GM21390 (cell line): ENCODE results near the gene NDUFAF4.

Experiments
- ATAC-seq: cut with Tn5 transposase; IDR thresholded peaks from one replicate; pipeline ENCODE4 v1.9.1; 2021; ENCODE audit not compliant: unreplicated experiment

NDUFAF4 gene

GRCh38 chr6:96899451-96899998 is 1.8 kb upstream of the NDUFAF4 start:
- no peak for ATAC-seq

- ATAC-seq = no peak
Observed at GRCh38 chr6:96899019-96899418, 1.3 kb upstream of the NDUFAF4 start.

GRCh38 chr6:96898241-96898851 is 655 bp upstream of the NDUFAF4 start:
- ATAC-seq = no peak

GRCh38 chr6:96889146-96889545 is 8.5 kb downstream of the NDUFAF4 start:
- no peak for ATAC-seq

- ATAC-seq = no peak
Observed at GRCh38 chr6:96888745-96889144, 8.9 kb downstream of the NDUFAF4 start.

- ATAC-seq = no peak
Observed at GRCh38 chr6:96886519-96886918, 11.2 kb downstream of the NDUFAF4 start.

GRCh38 chr6:96885187-96885631 is 12.5 kb downstream of the NDUFAF4 start:
- peak; percentile 90 for ATAC-seq

GRCh38 chr6:96878143-96878542 is 19.5 kb downstream of the NDUFAF4 start:
- no peak for ATAC-seq

- no peak for ATAC-seq
Observed at GRCh38 chr6:96876886-96877545, 20.7 kb downstream of the NDUFAF4 start.

- no peak for ATAC-seq
Observed at GRCh38 chr6:96872976-96873375, 24.7 kb downstream of the NDUFAF4 start.

- ATAC-seq = no peak
Observed at GRCh38 chr6:96865055-96865405, 32.7 kb downstream of the NDUFAF4 start.

- ATAC-seq = no peak
Observed at GRCh38 chr6:96864216-96865054, 33.3 kb downstream of the NDUFAF4 start.

- no peak for ATAC-seq
Observed at GRCh38 chr6:96862560-96862959, 35.1 kb downstream of the NDUFAF4 start.

GRCh38 chr6:96861588-96861987 is 36.1 kb downstream of the NDUFAF4 start:
- ATAC-seq = no peak

GRCh38 chr6:96856856-96857255 is 40.8 kb downstream of the NDUFAF4 start:
- ATAC-seq = no peak

GRCh38 chr6:96853083-96853482 is 44.6 kb downstream of the NDUFAF4 start:
- no peak for ATAC-seq

- ATAC-seq = no peak
Observed at GRCh38 chr6:96852605-96853004, 45.1 kb downstream of the NDUFAF4 start.

- ATAC-seq = no peak
Observed at GRCh38 chr6:96851858-96852257, 45.8 kb downstream of the NDUFAF4 start.

- ATAC-seq = no peak
Observed at GRCh38 chr6:96849615-96850014, 48.1 kb downstream of the NDUFAF4 start.

- ATAC-seq = no peak
Observed at GRCh38 chr6:96844530-96844929, 53.2 kb downstream of the NDUFAF4 start.

GRCh38 chr6:96841345-96841744 is 56.3 kb downstream of the NDUFAF4 start:
- no peak for ATAC-seq
